HG02884 (cell line): ENCODE measurements around the gene RAB43.
A peak's percentile ranks its signal among the peaks of the same experiment; 100 is the strongest.
"Not testable (repeated sequence)": the region's sequence is repeated elsewhere in the genome, so short reads cannot be mapped to it uniquely, and the experiment has no call there.

ENCODE experiments used
- ATAC-seq: cut with Tn5 transposase; IDR thresholded peaks from one replicate; pipeline ENCODE4 v1.9.1; 2021; ENCODE audit warnings: mild to moderate bottlenecking, moderate library complexity; ENCODE audit not compliant: unreplicated experiment

The RAB43 gene

GRCh38 chr3:129121792-129122411 is at the start of gene RAB43:
Gene RAB43, minus strand, starts transcription at chr3:129121804. Its CDS starts 315 bp downstream, at chr3:129121489.
- peak; percentile 31 for ATAC-seq

- ATAC-seq: no peak
Observed at GRCh38 chr3:129166579-129167332, 45.2 kb upstream of the RAB43 start.

GRCh38 chr3:129165594-129165993 is 44.0 kb upstream of the RAB43 start:
- ATAC-seq: not testable (repeated sequence)

- ATAC-seq: no peak
Observed at GRCh38 chr3:129164500-129164899, 42.9 kb upstream of the RAB43 start.

- ATAC-seq: no peak
Observed at GRCh38 chr3:129162729-129163579, 41.4 kb upstream of the RAB43 start.

GRCh38 chr3:129161860-129162271 is 40.3 kb upstream of the RAB43 start:
- no peak for ATAC-seq

- ATAC-seq: peak; percentile 76
Observed at GRCh38 chr3:129160891-129161859, 39.6 kb upstream of the RAB43 start, which contains the start of gene ISY1. Gene ISY1, minus strand, starts transcription at chr3:129161063. Its CDS starts 88 bp downstream, at chr3:129160975.

GRCh38 chr3:129144786-129145185 is 23.2 kb upstream of the RAB43 start:
- ATAC-seq: no peak

- ATAC-seq: not testable (repeated sequence)
Observed at GRCh38 chr3:129141011-129141410, 19.4 kb upstream of the RAB43 start.

- no peak for ATAC-seq
Observed at GRCh38 chr3:129139911-129140310, 18.3 kb upstream of the RAB43 start.

GRCh38 chr3:129136275-129136674 is 14.7 kb upstream of the RAB43 start:
- ATAC-seq: not testable (repeated sequence)

GRCh38 chr3:129132097-129132866 is 10.7 kb upstream of the RAB43 start:
- no peak for ATAC-seq

DNA sequence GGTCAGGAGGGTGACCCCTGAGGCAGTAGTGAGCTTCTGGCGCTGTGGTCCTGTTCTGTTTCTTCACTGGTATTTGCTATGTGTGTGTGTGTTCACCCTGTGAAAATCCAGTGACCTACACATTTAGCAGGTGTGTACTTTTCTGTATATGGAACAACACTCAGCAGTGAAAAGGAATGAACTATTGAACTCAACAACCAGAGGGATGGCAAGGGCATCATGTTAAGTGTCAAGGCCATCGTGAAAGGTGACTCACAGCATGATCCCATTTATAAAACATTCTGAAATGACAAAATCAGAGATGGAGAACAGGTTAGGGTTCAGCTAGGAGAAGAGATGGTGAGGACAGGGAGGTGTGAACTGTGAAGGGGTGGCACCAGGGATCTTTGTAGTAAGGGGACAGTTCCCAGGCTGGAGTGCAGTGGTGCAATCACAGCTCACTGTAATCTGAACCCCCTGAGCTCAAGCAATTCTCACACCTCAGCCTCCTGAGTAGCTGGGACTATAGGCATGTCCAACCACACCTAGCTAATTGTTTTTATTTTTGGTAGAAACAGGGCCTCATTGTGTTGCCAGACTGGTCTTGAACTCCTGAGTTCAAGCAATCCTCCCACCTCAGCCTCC is 10.0 kb upstream of the RAB43 start:
- no peak for ATAC-seq

DNA sequence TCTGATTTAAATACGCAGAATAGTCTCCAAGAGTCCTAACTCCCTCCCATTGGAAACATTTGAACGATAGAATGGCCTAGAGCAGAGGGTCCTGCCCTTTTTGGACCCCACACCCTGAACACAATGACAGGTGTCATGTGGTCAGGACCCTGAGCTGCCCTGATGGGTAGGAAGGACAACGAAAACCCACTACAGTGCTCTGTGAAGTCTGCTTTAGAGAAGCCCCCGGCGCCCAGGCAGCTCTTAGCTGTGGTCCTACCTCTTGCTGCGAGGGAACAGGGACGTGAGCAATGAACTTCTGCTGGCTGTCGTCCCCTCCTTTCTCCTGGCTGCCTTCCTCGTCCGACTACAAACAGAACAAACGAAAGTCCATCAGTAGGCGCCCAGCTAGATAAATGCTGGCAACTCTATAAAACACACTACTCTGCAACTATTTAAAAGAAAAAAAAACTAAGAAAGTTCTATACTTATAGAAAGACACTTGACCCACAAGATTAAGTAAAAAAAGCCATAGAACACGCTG is 8.7 kb upstream of the RAB43 start:
- no peak for ATAC-seq

- no peak for ATAC-seq
Observed at GRCh38 chr3:129128357-129129155, 7.0 kb upstream of the RAB43 start.

DNA sequence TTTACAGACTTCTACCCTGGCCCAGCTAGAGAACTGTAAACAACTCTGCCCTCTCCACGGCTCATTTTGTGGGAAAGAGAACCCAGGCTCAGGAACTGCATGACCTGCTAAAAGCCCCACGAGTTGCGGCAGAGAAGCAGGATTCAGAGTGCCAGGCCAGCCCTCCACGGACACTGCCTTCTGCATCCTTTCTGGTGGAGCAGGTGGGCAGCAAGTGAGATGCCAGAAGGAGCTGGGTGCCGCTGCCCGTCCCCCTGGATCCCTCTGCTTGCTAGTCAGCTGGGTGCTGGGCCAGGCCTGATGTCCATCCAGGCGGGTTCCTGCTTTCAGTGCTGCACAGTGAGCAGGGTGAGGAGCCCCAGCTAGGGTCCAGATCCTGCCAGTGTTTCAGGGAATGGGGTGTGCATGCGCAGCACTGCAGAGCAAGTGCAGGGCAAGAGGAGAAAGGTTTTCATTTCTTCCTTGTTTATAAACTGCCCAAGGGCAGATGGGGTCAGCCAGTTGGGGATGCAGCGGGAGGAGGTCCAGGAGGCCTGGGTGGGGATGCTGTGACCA is 5.2 kb upstream of the RAB43 start:
- no peak for ATAC-seq

DNA sequence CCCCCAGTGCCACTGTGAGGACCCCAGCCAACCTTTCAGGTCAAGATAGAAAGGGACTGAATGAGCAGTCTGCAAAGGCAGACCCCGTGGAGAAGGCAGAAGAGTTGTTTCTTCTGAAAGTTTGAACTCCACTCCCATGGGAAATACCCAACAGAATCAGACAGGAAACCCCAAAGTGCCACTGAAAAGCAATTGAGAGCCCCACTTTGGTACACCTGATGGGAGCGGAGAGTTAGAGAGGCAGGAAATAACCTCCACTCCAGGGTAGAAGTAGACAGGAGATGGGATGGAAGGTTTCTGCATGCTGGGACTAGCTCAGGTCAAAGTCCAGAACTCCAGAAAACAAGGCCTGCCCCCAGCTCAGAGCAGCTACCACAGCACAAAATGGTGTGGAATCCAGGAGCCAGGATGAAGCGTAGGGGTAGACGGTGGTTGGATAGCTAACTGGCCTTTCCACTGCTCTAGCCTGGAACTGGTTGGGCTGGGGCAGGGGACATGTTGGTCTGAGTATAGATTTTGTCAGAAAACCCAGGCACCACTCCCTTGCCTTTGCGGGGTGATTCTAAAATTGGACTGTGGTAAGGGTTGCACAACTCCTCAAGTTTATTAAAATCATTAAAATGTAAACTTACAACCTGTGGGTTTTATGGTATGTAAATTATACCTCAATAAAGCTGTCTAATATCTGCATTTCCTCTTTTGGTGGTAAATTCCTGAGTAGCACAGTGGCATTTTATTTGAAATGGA is 1.9 kb upstream of the RAB43 start:
- ATAC-seq: no peak
